Caco-2 (cell line): ENCODE data around the gene DCHS1. TPM values are rescaled to one million over a fixed set of nuclear protein-coding genes. Genes with fewer than 3 reads are reported as not detected.

ENCODE experiments used
- BruUV-seq: library from RNA; stranded (reverse); fragments of 400-500 nt; replicated peaks from 2 replicates; lab custom pipeline; 2021; lab: Mats Ljungman, UMichigan
- CTCF ChIA-PET: fragments of 300-600 bp; sonication (Branson Sonifier 250); formaldehyde crosslinking; loops from one replicate; lab custom pipeline; 2022; ENCODE audit warnings: antibody characterized with exemption; lab: Charles Lee
- POLR2A ChIA-PET: fragments of 300-600 bp; sonication (Branson Sonifier 250); formaldehyde crosslinking; loops from one replicate; lab custom pipeline; 2022; ENCODE audit warnings: antibody characterized with exemption; lab: Charles Lee
- DNase-seq, 2 experiments: peaks; one replicate each; pipeline versions ENCODE4 v3.0.0 to v3.0.0-alpha.2; 2020 to 2022
- H3K27me3 ChIP-seq: replicated peaks from 2 replicates; pipeline ENCODE4 v1.6.0; 2011; ENCODE audit warnings: low read length; ENCODE audit not compliant: control insufficient read depth, insufficient read depth
- H3K36me3 ChIP-seq: 2 replicates; pipeline ENCODE4 v1.5.1; 2011; ENCODE audit warnings: low read length; ENCODE audit not compliant: control insufficient read depth, insufficient read depth
- H3K4me1 ChIP-seq: fragments of 250-450 bp; sonication (Bioruptor Pico); 2 replicates; pipeline ENCODE4 v1.5.1; 2020; ENCODE audit warnings: mild to moderate bottlenecking
- H3K4me3 ChIP-seq: 2 replicates; pipeline ENCODE4 v1.5.1; 2011; ENCODE audit warnings: low read depth, mild to moderate bottlenecking, control low read depth, low read length
- H3K9me3 ChIP-seq: fragments of 250-450 bp; sonication (Bioruptor Pico); 2 replicates; pipeline ENCODE4 v1.5.1; 2020; ENCODE audit warnings: mild to moderate bottlenecking, moderate library complexity
- H3K27ac Mint-ChIP-seq: one replicate; pipeline ENCODE4 v1.8.0; 2022; ENCODE audit warnings: mixed read lengths; ENCODE audit not compliant: unreplicated experiment
- H3K27me3 Mint-ChIP-seq: one replicate; pipeline ENCODE4 v1.8.0; 2022; ENCODE audit warnings: mixed read lengths; ENCODE audit not compliant: insufficient read depth, unreplicated experiment
- H3K36me3 Mint-ChIP-seq: one replicate; pipeline ENCODE4 v1.8.0; 2022; ENCODE audit warnings: mild to moderate bottlenecking, mixed read lengths; ENCODE audit not compliant: insufficient read depth, unreplicated experiment
- H3K4me1 Mint-ChIP-seq: one replicate; pipeline ENCODE4 v1.8.0; 2022; ENCODE audit warnings: low read depth, mixed read lengths; ENCODE audit not compliant: unreplicated experiment
- H3K4me3 Mint-ChIP-seq: one replicate; pipeline ENCODE4 v1.8.0; 2022; ENCODE audit warnings: mild to moderate bottlenecking, moderate library complexity, mixed read lengths; ENCODE audit not compliant: unreplicated experiment
- H3K9me3 Mint-ChIP-seq: one replicate; pipeline ENCODE4 v1.8.0; 2022; ENCODE audit warnings: mixed read lengths; ENCODE audit not compliant: unreplicated experiment
- CTCF ChIP-seq, 2 experiments: fragments of 200-600 bp in 1 of 2; IDR thresholded peaks; 1 replicate in 1 of 2; 2 replicates in 1 of 2; pipeline versions ENCODE4 v1.5.1 to v1.8.0; 2011 to 2022; ENCODE audit warnings: antibody characterized with exemption in 1 of 2, control low read depth in 1 of 2, inconsistent platforms in 1 of 2, low read depth in 1 of 2, low read length in 1 of 2, mild to moderate bottlenecking in 1 of 2, moderate library complexity in 1 of 2; ENCODE audit not compliant: insufficient read depth in 1 of 2, severe bottlenecking in 1 of 2, unreplicated experiment in 1 of 2
- intact Hi-C: fragments of 100-400 bp; cut with micrococcal nuclease; formaldehyde crosslinking; loops from one replicate; pipeline ENCODE4 v1.10.0; 2022; ENCODE audit not compliant: unreplicated experiment
- total RNA-seq: library from RNA; stranded (reverse); gene quantifications from 2 replicates; pipeline ENCODE4 v1.2.3, GENCODE V29; 2022

The DCHS1 gene
- total RNA-seq, 1 experiment from 2014 or later = 1.7 TPM

DNA sequence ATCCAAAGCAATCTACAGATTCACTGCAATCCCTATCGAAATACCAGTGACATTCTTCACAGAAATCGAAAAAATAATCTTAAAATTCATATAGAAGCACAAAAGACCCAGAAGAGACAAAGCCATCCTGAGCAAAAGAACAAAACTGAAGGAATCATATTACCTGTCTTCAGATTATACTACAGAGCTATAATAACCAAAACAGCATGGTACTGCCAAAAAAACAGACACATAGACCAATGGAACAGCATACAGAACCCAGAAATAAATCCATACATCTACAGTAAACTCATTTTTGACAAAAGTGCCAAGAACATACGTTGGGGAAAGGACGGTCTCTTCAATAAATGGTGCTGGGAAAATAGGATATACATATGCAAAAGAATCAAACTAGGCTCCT, 71.1 kb downstream of the DCHS1 start:
- Histone ChIP-seq H3K27me3 (no peaks in the 10 kb centered on the region), H3K4me1 (no peaks in the 10 kb centered on the region), H3K4me3 (no peak overlapping the region), H3K9me3 (peaks cover 8% of the 10 kb centered on the region), H3K36me3 (no peaks in the 10 kb centered on the region; the same call in 1 of the 2 replicates)
- no peak for TF ChIP-seq CTCF (IDR thresholded peaks at IDR 0.05; ENCODE audit: insufficient read depth in 1 of 2, low read depth in 1 of 2, low read length in 1 of 2, severe bottlenecking in 1 of 2, unreplicated experiment in 1 of 2)
- intact Hi-C loops = no loop called here
- DNase-seq = no peak
- POLR2A ChIA-PET = no interaction called here
- CTCF ChIA-PET = no interaction called here
- Mint-ChIP-seq H3K4me1 (no peaks in the 10 kb centered on the region), H3K4me3 (no peak overlapping the region), H3K36me3 (peaks cover 5% of the 10 kb centered on the region), H3K27me3 (no peaks in the 10 kb centered on the region), H3K9me3 (peaks cover 34% of the 10 kb centered on the region), H3K27ac (no peak overlapping the region)
- BruUV-seq = no TSS peak

GRCh38 chr11:6583584-6583983, 72.0 kb downstream of the DCHS1 start:
- no peak for DNase-seq
- H3K4me1 Mint-ChIP-seq = no peaks in the 10 kb centered on the region
- H3K9me3 ChIP-seq = peaks cover 8% of the 10 kb centered on the region
- H3K4me3 Mint-ChIP-seq = no peak overlapping the region
- no peak for TF ChIP-seq CTCF (IDR thresholded peaks at IDR 0.05; ENCODE audit: insufficient read depth in 1 of 2, low read depth in 1 of 2, low read length in 1 of 2, severe bottlenecking in 1 of 2, unreplicated experiment in 1 of 2)
- CTCF ChIA-PET = no interaction called here
- intact Hi-C loops = no loop called here
- peaks cover 5% of the 10 kb centered on the region for H3K36me3 Mint-ChIP-seq
- no peak overlapping the region for H3K27ac Mint-ChIP-seq
- H3K36me3 ChIP-seq = no peaks in the 10 kb centered on the region; the same call in 1 of the 2 replicates
- POLR2A ChIA-PET = no interaction called here
- H3K4me1 ChIP-seq = no peaks in the 10 kb centered on the region
- H3K4me3 ChIP-seq = no peak overlapping the region
- peaks cover 34% of the 10 kb centered on the region for H3K9me3 Mint-ChIP-seq
- H3K27me3 ChIP-seq = no peaks in the 10 kb centered on the region
- H3K27me3 Mint-ChIP-seq = no peaks in the 10 kb centered on the region
- no TSS peak for BruUV-seq

- intact Hi-C loops = no loop called here
- H3K4me3 Mint-ChIP-seq = no peak overlapping the region
- H3K4me1 Mint-ChIP-seq = no peaks in the 10 kb centered on the region
- no peak overlapping the region for H3K27ac Mint-ChIP-seq
- BruUV-seq = no TSS peak
- ChIA-PET CTCF (no interaction called here), POLR2A (no interaction called here)
- H3K27me3 Mint-ChIP-seq = no peaks in the 10 kb centered on the region
- no peaks in the 10 kb centered on the region for H3K36me3 Mint-ChIP-seq
- no peak for TF ChIP-seq CTCF (IDR thresholded peaks at IDR 0.05; ENCODE audit: insufficient read depth in 1 of 2, low read depth in 1 of 2, low read length in 1 of 2, severe bottlenecking in 1 of 2, unreplicated experiment in 1 of 2)
- DNase-seq = no peak
- H3K27me3 ChIP-seq = no peaks in the 10 kb centered on the region
- H3K4me3 ChIP-seq = no peak overlapping the region
- H3K4me1 ChIP-seq = no peaks in the 10 kb centered on the region
- peaks cover 5% of the 10 kb centered on the region for H3K9me3 ChIP-seq
- no peaks in the 10 kb centered on the region; the same call in 1 of the 2 replicates for H3K36me3 ChIP-seq
- H3K9me3 Mint-ChIP-seq = peaks cover 31% of the 10 kb centered on the region
Observed at GRCh38 chr11:6579681-6580080, 75.9 kb downstream of the DCHS1 start.
